HG02623 (cell line): ENCODE measurements around the gene RAB35.

Experiments used
- ATAC-seq: cut with Tn5 transposase; IDR thresholded peaks from one replicate; pipeline ENCODE4 v1.9.1; 2021; ENCODE audit warnings: moderate library complexity; ENCODE audit not compliant: unreplicated experiment

Gene RAB35

DNA sequence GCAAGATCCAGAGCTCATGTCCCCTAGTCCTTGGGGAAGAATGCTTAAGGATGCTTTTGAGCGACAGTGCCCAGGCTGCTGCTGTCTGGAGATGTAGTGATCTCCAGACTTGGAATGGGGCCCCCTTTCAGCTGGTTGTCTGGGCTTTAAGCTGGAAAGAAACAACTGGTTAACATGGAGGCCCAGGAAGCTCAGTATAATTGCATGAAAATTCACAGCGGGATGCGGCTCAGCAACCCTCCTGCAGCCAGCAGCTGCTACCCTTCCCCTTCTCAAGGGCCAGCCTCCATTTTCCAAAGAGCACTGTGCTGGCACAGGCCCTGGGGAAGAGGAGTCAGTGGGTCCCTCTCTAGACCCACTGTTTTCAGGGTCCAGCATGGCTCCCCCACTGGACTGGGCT is 26.3 kb downstream of the RAB35 start:
- ATAC-seq = no peak

DNA sequence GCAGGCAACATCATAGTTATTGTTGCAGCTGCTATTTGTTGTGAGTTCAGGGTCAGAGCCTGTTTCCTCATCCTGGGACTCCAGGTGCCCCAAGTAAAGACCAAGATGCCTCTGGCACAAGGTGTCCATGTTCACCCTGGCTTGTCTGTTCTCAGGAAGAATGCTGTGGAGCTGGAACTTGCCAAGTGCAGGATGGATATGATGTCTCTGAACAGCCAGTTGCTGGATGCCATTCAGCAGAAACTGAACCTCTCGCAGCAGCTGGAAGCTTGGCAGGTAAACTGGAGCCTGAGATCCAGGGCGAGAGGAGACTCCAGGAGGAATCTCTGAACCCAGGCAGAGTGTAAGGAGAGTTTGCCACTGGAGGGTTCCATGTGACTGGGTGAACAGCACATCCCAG is 26.8 kb downstream of the RAB35 start:
- ATAC-seq = no peak

DNA sequence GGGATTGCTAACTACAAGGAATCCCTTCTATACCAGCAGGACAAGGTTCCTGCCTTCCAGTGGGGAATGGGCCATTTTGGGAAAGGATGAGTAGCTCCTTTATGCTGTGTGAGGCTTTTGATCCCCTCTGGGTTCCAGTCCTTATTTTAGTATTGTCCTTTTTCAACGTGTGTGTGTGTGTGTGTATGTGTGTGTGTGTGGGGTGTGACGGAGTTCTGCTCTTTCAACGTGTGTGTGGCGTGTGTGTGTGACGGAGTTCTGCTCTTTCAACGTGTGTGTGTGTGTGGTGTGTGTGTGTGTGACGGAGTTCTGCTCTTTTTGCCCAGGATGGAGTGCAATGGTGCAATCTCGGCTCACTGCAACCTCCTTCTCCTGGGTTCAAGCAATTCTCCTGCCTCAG is 27.4 kb downstream of the RAB35 start:
- ATAC-seq = no peak

DNA sequence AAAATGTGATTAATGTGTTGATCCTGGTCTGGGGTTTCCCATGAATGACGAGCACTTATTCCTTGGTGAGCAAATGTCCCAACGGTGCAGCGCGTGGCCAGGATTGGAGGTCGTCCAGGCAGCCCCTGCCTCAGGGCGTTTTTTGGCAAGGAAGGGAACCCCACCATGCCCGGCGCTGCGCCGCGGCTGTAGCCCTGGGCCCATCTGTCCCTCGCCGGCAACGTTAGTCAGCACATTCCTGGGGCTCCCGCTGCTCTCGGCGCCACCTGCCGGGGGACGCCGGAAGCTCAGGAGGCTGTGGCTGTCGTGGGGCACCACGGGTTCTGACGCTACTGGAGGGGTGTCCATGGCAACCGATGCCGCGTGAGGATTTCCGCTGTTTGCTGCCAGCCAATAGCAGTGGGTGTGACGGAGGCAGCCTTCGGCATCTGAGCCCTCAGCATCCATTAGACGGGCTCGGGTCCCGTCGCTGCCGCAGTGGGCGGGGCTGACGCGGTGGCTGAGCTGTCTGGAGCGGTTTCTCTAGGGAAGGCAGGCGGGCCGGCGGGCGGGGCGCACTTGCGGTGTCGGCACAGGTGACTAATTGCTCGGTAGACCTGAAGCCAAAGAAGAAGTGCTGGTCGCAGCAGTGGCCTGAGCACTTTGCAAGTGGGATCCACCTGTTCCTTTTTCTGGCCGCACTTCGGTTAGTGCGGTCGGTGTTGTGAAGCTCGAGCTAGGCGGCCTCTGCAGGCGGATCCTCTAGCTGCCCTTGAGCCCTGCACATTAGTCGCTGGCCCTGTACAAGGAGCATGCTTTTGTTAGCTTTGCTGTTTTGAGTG is 29.5 kb downstream of the RAB35 start:
- peak; percentile 97 for ATAC-seq

DNA sequence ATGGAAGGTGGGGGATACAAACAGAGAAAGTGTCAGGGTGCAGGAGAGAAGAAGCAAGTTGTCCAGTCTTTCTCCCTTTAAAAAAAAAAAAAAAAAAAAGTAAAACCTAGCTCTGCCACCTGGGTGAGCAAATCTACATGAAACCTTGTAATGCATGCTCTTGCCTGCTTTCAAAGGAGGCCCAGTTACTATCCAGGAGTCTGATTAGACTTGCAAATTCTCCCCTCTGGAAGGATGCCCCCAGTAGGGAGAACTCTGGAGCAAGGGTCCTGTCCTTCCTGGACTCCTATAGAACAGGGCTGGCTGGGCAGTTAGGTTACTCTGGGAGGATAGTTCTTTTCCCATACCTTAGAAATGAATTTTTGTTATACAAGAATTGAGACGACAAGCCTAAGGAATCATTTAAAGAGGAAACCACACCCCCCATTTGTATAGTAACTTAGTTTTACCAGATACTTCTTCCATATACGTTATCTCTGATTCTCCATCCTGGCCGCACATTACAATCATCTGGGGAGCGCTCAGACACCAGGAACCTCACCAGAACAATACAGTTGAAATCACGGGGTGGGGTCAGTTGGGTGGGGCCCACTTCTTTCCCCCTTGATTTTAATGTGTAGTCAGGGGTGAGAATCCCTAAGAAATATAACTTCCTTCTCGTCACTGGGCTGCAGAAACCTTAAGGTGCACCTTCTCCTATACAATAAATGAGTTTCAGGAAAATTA is 30.5 kb downstream of the RAB35 start:
- no peak for ATAC-seq

DNA sequence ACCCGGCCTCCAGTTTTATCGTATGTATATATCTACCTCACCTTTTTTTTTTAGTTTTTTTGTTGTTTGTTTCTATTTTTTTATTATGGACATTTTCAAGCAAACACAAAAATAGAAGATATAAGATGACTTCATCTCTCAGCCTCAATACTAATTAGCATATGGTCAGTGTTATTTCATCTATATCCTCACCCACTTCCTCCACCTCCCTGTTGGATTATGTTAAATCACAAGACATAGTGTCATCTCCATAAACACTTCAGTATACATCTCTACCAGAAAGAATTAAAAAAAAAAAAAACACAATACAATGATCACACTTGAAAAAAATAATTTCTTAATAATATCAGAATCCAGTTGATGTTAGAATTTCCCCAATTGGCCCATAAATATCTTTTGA is 34.9 kb downstream of the RAB35 start:
- ATAC-seq = no peak

DNA sequence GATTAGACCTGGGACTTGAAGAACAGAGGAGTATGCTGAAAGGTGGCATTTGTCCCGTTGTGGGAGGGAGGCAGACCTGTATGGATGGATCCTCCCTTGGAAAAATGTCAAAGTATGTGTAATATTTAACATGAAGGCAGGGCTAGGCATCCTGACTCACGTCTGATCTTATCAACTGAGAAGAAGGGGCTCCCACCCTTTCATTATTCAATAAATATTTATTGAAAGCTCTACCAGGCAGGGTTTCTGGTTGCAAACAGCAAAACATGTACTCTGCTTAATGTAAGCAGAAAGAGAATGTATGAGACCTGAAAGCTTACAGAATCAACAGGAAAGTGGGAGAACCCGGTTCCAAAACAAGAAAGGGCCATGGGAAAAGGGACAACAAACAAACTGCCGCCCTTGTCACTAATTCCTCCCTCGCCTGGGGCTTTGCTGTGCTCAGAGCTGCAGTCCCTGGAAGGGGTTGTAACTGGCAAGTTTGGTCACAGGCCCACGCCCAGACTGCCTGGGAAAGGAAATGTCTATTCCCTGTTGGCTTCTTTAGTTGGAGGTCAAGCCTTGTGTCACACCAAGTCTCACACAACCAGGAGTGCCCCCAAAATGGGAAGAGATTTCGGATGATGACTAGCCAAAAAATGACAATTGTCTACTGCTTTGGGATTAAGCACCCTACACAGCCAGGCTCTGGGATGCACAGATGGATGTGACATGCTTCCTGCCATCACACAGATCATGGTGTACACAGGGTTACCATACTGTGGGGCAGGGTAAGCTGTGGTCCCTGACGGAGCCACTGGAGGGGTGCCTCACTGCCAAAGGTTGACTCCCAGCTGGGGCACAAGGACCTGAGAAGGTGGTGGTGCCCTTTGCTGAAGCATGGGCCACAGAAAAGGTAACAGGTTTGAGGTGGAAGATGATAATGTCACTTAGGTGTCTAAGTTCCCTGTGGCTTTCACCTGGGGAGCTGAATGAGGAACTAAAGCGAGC is 36.8 kb downstream of the RAB35 start:
- no peak for ATAC-seq

DNA sequence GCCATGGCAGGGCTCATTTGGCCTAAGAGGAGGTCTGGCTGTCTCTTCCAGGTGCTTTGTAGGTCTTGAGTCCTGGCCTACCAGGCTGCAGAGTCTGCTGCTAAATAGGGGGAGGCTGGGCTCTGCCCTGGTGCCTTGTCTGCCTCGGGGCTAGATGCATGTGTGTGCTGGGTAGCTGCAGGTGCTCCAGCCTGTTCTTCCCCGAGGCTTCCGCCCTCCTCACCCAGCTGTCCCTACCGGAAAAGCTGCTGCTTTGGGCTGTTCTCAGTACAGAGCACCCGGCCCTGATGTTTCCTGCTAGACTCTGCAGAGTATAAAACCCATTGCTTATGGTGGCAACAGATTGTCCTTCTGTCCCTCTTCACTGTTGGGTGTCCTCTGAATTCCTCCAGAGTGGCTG is 37.7 kb downstream of the RAB35 start:
- ATAC-seq = no peak

DNA sequence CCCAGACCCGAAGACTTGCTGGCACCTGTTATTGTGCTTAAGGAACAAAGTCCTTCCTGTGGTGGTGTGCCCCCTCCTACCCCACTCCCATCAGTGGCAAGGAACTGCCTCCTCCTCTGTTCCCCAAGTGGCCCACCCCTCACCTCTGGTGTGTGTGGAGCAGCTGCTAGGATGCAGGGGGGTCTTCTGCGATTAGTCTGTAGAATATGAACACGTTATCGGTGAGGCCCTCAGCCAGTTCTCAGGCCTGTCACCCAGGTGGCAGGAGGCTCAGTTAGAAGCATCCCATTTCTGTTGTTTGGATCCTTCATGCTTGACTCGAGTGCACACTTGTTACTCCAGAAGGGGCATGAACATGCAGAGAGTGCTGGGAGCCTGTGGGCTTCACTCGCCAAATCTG is 39.3 kb downstream of the RAB35 start:
- no peak for ATAC-seq

DNA sequence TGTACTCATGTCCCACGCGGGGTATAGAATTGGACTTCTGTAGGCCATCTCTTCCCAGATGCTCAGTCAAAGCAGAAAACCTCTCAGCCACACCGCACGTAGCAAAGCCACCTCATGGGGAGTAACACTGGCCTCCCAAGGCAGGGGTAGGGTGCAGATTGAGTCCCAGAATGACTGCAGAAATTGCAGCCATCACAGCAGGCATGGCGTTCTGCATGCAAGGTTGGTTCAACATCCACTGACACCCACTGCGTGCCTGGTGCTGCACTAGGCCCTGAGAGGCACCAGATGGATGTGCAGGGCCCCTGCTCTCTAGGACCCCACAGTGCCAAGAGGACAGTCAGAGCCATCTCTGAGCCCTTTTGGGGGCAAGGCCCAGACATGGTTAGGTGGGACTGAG is 39.9 kb downstream of the RAB35 start:
- ATAC-seq = no peak

DNA sequence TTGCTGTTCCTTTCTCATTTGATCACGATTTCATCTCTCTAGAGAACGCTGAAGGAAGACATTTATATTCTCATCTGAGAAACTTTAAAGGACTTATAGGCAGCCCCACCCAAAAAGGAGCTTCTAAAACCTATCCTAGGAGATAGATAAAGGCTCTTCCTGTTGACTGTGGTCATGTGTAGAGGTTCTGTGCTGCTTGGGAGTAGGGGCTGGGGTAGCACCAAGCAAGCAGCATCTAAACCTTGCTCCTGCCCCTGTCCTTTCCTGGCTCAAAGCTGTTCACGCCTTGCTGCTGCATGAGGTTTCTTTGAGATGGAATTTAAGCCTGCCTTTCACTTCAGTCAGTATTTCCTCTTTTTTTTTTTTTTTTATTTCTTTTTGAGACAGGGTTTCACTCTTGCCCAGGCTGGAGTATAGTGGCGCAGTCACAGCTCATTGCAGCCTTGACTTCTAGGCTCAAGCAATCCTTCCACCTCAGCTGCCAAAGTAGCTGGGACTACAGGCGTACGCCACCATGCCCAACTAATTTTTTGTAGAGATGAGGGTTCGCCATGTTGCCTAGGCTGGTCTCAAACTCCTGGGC is 41.4 kb downstream of the RAB35 start:
- no peak for ATAC-seq

DNA sequence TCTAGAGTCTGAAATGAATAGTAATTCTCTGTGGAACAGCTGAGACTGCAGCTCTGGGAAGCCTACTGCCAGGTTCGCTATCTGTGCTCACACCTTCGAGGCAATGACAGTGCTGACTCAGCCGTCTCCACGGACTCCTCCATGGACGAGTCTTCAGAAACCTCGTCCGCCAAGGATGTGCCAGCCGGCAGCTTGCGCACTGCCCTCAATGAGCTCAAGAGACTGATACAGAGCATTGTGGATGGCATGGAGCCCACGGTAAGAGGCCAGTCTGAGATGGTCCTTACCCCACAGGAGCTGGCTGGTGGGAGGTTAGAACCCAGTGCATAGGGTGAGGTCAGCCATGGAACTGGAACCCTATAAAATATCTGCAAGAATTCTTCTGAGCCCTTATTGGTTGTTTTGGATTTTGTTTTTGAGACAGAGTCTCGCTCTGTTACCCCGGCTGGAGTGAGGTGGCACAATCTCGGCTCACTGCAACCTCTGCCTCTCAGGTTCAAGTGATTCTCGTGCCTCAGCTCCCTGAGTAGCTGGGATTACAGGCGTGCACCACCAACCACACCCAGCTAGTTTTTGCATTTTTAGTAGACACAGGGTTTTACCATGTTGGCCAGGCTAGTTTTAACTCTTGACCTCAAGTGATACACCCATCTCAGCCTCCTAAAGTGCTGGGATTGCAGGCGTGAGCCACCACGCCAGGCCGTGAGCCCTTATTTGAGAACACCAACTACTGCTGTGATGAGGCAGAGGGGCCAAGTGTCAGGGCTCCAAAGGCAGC is 43.9 kb downstream of the RAB35 start:
- ATAC-seq = no peak

DNA sequence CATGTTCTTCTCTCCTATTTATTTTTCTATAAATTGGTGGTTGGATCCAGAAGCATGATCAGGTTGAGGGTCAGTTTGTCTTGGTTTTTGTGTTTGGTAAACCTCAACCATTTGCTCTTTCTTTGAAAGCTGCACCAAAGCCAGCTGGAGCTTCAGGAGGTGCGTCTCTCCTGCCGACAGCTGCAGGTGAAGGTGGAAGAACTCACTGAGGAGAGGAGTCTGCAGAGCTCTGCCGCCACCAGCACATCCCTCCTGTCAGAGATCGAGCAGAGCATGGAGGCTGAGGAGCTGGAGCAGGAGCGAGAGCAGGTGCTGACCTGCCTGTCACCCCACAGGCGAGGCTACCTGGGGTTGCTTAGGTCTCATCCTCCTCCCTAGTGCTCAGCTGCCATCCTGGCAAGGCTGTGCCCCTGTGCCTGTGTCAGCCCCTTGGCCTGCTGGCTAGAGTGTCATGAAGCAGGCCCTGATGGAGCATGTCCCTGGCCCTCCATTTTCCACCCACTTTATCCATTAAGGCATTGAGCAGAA is 45.0 kb downstream of the RAB35 start:
- ATAC-seq = no peak

DNA sequence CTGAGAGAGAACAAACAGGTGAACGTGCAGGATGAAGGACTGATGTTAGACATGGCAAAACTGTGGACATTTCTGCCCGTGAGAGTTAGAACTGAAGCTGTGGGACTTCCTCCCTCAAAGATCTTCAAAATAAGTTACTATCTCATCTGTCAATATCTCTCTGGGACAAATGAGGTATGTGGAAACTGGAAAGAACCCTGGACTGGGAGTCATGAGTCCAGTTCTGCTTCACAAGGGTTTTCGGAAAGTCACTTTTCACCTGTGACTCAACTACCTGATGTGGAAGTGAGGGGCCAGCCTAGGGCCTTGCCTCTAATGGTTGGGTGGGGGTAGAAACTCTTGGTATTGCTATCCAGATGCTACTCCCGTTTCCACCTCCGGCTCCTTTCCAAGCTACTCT is 47.3 kb downstream of the RAB35 start:
- ATAC-seq = no peak

DNA sequence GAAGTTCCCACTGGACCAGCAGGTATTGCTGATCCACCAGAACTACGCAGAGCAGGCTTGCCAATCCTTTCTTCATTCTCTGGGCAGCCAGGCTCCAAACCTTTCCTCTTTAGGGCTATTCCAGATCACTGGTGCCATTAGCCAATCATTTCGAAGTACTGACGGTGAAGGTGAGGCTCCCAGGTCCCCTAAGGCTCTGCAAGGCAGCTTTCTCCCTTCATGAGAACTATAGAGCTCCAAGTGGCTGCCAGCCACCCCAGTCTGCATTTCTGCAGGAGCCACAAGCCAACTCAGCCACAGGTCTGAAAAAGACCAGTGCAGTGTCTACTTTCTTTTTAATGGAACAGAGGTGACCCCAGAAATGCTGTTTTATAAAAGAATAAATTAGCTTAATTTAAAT is 48.7 kb downstream of the RAB35 start:
- no peak for ATAC-seq

DNA sequence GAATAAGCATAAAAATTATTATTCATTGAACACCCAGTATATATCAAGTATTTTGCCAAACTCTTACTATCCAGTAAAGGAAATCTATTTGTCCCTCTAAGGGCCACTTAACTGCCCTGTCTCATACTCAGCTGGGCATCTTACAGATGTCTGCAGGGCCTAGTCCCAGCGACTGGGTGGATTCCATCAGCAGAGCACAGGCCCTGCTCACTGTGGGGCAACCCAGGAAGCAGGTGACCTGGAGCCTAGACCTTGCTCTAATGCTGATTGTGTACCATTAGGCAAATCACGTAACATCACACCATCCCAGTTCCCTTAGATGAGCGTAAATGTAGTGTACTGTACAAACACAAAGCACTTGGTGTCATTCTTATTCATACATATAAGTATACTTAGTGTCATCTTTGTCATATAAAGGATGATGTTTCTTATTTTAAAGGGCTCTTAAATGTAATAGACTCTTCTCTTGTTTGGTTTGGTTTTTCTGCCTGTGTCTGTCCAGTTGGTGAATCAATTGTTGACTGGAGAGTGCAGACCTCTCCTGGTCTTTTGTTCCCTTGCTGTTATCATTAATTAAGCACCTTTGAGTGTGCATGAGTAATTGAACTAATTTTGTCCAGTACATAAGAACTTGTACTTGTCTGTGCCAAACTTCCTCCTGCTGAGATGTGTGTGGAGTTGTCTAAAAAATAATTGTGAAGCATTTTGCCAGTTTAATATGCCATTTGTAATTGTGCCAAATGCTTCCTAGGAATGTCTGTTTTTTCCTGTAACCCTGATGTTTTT is 49.3 kb downstream of the RAB35 start:
- ATAC-seq = no peak

DNA sequence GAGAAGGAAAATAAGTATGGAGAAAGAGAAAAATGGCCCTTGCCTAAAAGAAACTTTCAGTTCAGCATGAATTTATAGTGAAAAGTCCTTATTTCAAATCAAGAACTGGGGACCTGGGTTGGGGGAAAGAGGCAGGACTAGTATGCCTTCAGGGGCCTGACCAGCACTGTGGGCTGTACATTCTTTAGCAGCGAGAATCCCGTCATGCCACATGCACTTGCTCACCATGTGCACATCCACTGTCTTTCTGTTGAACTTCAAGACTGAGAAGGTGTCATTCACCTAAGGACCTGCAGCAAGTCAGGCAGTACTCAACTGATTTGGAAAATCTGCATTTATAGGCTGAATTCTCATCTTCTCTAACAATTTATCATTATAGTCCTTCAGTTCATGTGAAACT is 50.2 kb downstream of the RAB35 start:
- no peak for ATAC-seq

DNA sequence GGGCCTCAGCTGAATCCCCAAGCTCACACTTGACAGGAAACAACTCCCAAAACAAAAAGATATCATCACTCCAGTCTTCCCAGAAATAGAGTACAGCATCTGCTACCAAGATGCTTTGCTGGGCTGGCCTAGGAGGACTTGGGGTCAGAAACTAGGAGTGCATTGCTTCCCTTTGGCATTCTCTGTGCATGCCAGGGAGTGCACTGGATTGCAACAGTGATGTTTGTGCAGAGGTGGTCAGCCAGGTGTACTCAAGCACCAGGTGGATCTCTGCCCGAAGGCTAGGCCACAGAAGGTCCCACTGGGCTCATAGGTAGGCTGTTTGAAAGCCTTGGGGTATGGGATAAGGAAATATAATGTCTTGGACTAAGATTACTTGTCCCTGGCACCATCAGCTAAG is 51.1 kb downstream of the RAB35 start:
- ATAC-seq = no peak
